ENCODE results near the gene MGRN1.

Gene MGRN1

DNA sequence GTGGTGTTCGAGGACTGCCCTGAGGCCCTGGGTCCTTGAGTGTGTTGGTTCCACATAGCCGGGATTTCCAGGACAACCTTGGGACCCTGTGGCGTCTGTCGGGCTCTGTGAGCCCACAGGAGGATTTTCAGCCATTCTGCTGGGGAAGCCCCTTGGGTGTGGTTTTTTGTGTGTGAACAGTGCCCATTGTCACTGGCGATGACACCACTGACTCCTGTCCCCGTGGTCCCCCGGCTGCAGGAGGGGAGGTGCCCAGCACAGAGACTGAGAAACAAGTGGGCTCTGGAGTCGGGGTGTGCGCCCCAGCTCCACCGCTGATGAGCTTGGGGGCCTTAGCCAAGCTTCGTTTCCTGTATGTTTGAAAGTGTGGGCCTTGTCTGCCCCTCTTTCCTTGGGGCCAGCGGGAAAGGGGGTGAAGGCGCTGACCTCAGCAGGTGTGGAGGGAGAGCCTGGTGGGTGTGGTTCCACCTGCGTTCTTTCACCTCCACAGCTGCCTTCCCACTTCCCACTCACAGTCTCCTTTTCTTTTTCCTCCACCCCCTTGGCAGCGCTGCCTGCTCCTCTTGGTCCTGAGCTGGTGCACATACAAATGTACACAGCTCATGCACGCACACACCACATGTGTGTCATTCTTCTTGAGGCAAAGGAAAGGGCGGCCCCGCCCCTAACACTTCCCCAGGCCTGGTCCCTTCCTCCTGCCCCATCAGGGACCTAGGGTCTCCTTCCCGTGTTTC, 16.1 kb downstream of the MGRN1 start:
- no peak overlapping the region for H3K4me3 ChIP-seq (ENCODE audit: low read depth, low read length)
- TF ChIP-seq CTCF (conservative IDR thresholded peaks at IDR 0.05; ENCODE audit: low read depth, low read length), result no peak
- no peak for DNase-seq (ENCODE audit: low read depth)

DNA sequence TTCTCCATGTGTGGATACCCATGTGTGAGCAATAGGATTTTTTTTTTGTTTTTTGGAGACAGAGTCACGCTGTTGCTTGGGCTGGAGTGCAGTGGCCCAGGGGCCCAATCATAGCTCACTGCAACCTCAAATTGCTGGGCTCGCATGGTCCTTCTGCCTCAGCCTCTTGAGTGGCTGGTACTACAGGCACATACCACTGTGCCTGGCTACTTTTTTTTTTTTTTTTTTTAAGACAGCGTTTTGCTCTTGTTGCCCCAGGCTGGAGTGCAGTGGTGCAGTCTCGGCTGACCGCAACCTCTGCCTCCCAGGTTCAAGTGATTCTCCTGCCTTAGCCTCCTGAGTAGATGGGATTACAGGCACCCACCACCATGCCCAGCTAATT, 16.7 kb downstream of the MGRN1 start:
- no peak for DNase-seq (ENCODE audit: low read depth)
- H3K4me3 ChIP-seq (ENCODE audit: low read depth, low read length), result no peak overlapping the region
- no peak for TF ChIP-seq CTCF (conservative IDR thresholded peaks at IDR 0.05; ENCODE audit: low read depth, low read length)

GRCh38 chr16:4641895-4642294, 17.3 kb downstream of the MGRN1 start:
- DNase-seq (ENCODE audit: low read depth), result no peak
- H3K4me3 ChIP-seq (ENCODE audit: low read depth, low read length), result no peak overlapping the region
- TF ChIP-seq CTCF (conservative IDR thresholded peaks at IDR 0.05; ENCODE audit: low read depth, low read length), result no peak

DNA sequence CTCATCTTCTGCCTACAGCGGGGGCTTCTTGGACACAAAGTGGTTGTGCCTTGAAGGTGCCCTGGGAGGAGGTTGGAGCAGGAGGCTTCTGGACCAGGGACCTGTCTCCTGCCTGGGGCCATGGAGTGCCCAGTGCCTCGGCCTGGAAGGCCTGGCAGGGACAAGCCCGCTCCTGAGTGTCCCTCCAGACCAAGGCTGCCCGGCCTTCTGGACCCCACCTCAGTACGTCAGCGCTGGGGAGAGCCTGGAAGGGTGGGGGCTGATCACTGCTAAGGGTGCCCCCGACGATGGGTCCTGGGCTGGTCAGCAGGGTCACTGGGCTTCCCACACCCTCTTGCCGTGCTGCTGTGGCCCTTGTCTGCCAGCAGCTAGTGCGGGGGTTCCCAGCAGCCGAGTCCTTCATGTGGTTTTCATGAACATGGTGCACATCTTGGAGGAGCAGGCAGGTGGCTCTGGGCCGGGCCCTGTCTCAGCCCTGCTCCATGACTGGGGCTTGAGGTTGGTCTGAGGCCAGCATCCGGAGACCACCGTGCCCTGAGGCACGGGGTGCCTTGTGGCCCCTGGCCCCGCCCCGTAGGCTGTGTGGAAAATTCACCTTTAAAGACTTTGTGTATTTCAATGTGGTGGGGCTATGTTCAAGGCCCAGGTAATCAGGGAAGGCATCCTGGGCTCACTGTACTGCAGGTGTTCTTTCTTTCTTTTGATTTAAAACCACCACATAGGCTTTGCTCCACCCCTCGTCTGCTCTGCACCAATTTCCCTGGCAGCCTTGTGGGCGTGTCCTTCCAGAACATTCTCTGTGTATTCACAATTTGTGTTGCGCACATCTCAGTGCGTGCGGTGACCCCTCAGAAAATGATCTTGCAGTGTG, 22.4 kb downstream of the MGRN1 start:
- TF ChIP-seq CTCF (conservative IDR thresholded peaks at IDR 0.05; ENCODE audit: low read depth, low read length), result no peak
- DNase-seq (ENCODE audit: low read depth), result no peak
- H3K4me3 ChIP-seq (ENCODE audit: low read depth, low read length), result no peak overlapping the region

DNA sequence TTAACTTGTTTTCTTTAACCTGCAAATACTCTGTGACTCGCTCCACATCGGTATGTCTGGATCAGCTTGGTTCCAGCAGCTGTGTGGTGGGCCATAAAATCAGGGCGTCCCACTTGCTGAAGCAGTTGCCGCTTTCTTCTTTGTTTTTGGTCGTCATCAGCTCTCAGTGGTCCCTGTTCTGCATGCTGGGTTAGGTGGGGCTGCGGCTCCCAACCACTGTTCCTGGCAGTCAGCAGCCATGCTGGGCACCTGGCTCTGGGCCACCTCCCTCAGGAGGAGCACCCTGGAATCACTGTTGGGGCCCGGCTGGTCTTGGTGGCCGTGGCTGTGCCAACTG, 23.0 kb downstream of the MGRN1 start:
- TF ChIP-seq CTCF (conservative IDR thresholded peaks at IDR 0.05; ENCODE audit: low read depth, low read length), result no peak
- DNase-seq (ENCODE audit: low read depth), result no peak
- H3K4me3 ChIP-seq (ENCODE audit: low read depth, low read length), result no peak overlapping the region

GRCh38 chr16:4648917-4649316, 24.3 kb downstream of the MGRN1 start:
- no peak overlapping the region for H3K4me3 ChIP-seq (ENCODE audit: low read depth, low read length)
- no peak for DNase-seq (ENCODE audit: low read depth)
- no peak for TF ChIP-seq CTCF (conservative IDR thresholded peaks at IDR 0.05; ENCODE audit: low read depth, low read length)
